ENCODE results near the gene FXYD4.

The FXYD4 gene

DNA sequence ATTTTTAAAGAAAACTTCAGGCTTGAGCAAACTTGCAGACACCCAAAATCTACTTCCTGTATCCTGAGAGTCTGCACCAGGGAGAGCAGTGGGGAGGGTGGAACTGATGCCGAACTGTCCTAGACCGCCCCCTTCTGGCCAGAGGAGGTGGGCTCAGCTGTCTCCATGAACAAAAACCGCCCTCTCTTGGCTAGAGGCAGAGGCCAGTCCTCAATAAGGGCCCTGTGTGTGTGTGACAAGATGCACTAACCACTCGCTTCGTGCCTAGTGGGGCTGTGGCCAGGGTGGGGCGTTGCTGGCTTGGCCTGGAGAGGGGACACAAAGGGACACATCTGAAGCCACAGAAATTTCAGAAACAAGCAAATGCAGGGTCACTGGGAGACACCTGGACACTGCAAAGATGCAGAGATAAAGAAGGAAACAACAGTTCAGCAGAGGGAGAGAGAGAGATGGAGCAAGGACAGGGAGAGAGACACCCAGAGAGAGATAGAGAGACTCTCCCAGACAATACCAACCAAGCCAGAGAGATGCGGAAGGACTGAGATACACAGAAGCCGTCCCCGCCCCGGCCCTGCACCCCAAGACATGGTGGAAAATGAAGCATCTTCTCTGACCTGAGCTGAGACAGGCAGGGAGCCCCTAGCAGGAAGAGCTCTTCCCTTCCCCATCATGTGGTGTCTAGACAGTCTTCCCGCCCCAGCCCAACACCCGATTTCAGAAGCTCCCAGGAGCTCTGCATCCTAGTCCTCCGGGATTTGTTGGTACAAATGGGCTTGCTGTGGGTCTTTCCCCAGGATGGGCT is 22.7 kb upstream of the FXYD4 start:
- H3K36me3 ChIP-seq (ENCODE audit: insufficient read depth), result no peaks in the 10 kb centered on the region
- no peak overlapping the region for H3K4me2 ChIP-seq
- no peak overlapping the region for H3K4me3 ChIP-seq (IDR thresholded peaks at IDR 0.05; ENCODE audit: insufficient read depth, low read depth, low read length)
- H4K20me1 ChIP-seq (ENCODE audit: insufficient read depth), result no peaks in the 10 kb centered on the region
- no peaks in the 10 kb centered on the region for H3K4me1 ChIP-seq (ENCODE audit: low read depth, poor library complexity, severe bottlenecking)
- peak; percentile 77 for TF ChIP-seq CTCF (conservative IDR thresholded peaks at IDR 0.05; ENCODE audit: low read depth, low read length)
- H3K9ac ChIP-seq, result no peak overlapping the region
- H3K79me2 ChIP-seq (ENCODE audit: insufficient read depth, low read depth), result no peaks in the 10 kb centered on the region
- peak overlapping the region; percentile 39; the same call in 1 of the 2 replicates for H2AFZ ChIP-seq (ENCODE audit: low read depth)
- H3K27me3 ChIP-seq (ENCODE audit: insufficient read depth, low read depth), result no peaks in the 10 kb centered on the region
- H3K27ac ChIP-seq, result no peak overlapping the region

DNA sequence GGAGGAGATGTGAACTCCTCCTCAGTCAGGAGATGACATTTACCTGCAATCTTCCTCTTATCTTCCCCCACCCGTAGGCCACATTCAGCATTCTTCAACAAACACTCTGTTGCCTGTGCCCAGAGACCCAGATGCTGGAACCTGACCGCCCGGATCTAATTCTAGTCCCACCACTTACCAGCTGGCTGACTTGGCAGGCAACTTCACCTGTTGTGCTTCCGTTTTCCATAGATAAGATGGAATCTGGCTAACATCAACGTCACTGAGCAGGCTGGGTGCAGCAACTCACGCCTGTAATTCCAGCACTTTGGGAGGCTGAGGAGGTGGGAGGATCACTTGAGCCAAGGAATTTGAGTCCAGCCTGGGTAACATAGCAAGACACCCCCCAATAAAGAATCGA is 21.3 kb upstream of the FXYD4 start:
- Histone ChIP-seq H3K27me3 (ENCODE audit: insufficient read depth, low read depth) (no peaks in the 10 kb centered on the region), H3K4me1 (ENCODE audit: low read depth, poor library complexity, severe bottlenecking) (no peaks in the 10 kb centered on the region), H3K36me3 (ENCODE audit: insufficient read depth) (no peaks in the 10 kb centered on the region), H3K27ac (no peak overlapping the region), H3K4me2 (no peak overlapping the region), H3K9ac (no peak overlapping the region), H4K20me1 (ENCODE audit: insufficient read depth) (no peaks in the 10 kb centered on the region), H3K4me3 (IDR thresholded peaks at IDR 0.05; ENCODE audit: insufficient read depth, low read depth, low read length) (no peak overlapping the region), H3K79me2 (ENCODE audit: insufficient read depth, low read depth) (no peaks in the 10 kb centered on the region), H2AFZ (ENCODE audit: low read depth) (no peak overlapping the region)
- no peak for TF ChIP-seq CTCF (conservative IDR thresholded peaks at IDR 0.05; ENCODE audit: low read depth, low read length)

- Histone ChIP-seq H3K9ac (no peak overlapping the region), H3K4me2 (no peak overlapping the region), H3K36me3 (ENCODE audit: insufficient read depth) (no peaks in the 10 kb centered on the region), H4K20me1 (ENCODE audit: insufficient read depth) (no peaks in the 10 kb centered on the region), H2AFZ (ENCODE audit: low read depth) (no peak overlapping the region), H3K4me3 (IDR thresholded peaks at IDR 0.05; ENCODE audit: insufficient read depth, low read depth, low read length) (no peak overlapping the region), H3K27me3 (ENCODE audit: insufficient read depth, low read depth) (no peaks in the 10 kb centered on the region), H3K27ac (no peak overlapping the region), H3K79me2 (ENCODE audit: insufficient read depth, low read depth) (no peaks in the 10 kb centered on the region), H3K4me1 (ENCODE audit: low read depth, poor library complexity, severe bottlenecking) (no peaks in the 10 kb centered on the region)
- TF ChIP-seq CTCF (conservative IDR thresholded peaks at IDR 0.05; ENCODE audit: low read depth, low read length), result no peak
Measured at GRCh38 chr10:43350686-43351085, 20.8 kb upstream of the FXYD4 start.

- Histone ChIP-seq H3K9ac (no peak overlapping the region), H3K36me3 (ENCODE audit: insufficient read depth) (no peaks in the 10 kb centered on the region), H3K4me3 (IDR thresholded peaks at IDR 0.05; ENCODE audit: insufficient read depth, low read depth, low read length) (no peak overlapping the region), H3K79me2 (ENCODE audit: insufficient read depth, low read depth) (no peaks in the 10 kb centered on the region), H3K4me1 (ENCODE audit: low read depth, poor library complexity, severe bottlenecking) (no peaks in the 10 kb centered on the region), H2AFZ (ENCODE audit: low read depth) (no peak overlapping the region), H3K27ac (no peak overlapping the region), H3K27me3 (ENCODE audit: insufficient read depth, low read depth) (no peaks in the 10 kb centered on the region), H3K4me2 (no peak overlapping the region), H4K20me1 (ENCODE audit: insufficient read depth) (no peaks in the 10 kb centered on the region)
- TF ChIP-seq CTCF (conservative IDR thresholded peaks at IDR 0.05; ENCODE audit: low read depth, low read length), result no peak
Measured at GRCh38 chr10:43351301-43351700, 20.1 kb upstream of the FXYD4 start.

All from KMS-11 (cell line).